GM12873 (cell line): ENCODE data around the gene LIPT2.

ENCODE experiments used
- TF ChIP-seq, protein P1 (sequence below): IDR thresholded peaks from 2 replicates; pipeline ENCODE4 v1.5.1; 2012; ENCODE audit warnings: low read depth, mild to moderate bottlenecking, moderate library complexity, low read length, control low read depth; ENCODE audit not compliant: insufficient read depth; ENCODE audit errors: missing control alignments

The LIPT2 gene

DNA sequence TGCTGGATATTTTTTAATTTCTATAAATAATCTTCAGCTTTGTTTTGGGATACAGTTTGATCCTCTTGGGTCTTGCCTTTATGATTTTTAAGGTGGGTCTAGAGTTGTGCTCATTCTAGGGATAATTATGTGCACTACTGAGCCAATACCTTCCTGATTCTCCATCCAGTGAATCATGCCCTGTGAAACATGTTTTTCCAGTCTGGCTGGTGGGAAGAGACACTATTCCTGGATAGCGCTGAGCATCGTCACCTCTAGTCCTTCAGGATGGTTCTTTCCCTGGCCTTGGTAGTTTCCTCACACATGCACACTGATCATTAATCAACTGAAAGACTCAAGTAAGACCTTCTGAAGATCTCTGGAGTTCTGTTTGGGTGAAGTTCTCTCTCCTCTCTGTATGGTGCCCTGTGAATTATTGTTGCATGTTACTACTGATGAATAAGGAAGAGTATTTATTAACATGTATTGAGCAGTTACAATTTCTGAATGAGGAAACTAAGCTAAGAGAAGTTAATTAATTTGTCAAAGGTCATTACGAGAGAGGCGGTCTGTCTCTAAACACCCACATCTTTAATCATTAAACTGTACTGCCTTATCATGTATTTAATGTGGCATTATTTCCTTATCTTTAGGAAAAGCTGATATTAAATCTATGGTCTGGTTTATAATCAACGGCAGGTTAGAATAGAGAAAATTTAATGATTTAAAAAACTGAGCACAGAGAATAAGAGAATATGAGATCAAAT is 39.1 kb upstream of the LIPT2 start:
- TF ChIP-seq, protein P1, sequence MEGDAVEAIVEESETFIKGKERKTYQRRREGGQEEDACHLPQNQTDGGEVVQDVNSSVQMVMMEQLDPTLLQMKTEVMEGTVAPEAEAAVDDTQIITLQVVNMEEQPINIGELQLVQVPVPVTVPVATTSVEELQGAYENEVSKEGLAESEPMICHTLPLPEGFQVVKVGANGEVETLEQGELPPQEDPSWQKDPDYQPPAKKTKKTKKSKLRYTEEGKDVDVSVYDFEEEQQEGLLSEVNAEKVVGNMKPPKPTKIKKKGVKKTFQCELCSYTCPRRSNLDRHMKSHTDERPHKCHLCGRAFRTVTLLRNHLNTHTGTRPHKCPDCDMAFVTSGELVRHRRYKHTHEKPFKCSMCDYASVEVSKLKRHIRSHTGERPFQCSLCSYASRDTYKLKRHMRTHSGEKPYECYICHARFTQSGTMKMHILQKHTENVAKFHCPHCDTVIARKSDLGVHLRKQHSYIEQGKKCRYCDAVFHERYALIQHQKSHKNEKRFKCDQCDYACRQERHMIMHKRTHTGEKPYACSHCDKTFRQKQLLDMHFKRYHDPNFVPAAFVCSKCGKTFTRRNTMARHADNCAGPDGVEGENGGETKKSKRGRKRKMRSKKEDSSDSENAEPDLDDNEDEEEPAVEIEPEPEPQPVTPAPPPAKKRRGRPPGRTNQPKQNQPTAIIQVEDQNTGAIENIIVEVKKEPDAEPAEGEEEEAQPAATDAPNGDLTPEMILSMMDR: no peak

DNA sequence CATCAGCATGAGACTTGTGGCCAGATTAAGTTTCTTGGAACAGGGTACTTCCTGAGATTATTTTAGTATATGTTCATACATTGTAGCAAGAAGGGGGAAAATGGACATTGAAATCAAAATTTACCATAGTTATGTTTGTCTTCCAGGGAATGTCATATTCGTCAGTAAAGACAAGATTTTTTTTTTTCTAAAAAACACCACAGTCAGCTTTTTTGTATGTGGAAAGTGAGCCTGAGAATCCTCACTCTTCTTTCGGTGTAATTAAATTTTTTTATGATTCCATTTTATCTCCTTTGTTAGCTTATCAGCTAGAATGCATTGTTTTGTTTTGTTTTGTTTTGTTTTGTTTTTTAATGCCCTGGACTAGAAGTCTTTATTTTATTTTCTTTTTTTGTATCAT is 31.5 kb upstream of the LIPT2 start:
- TF ChIP-seq, protein P1: no peak

GRCh38 chr11:74524501-74524900 is 31.0 kb upstream of the LIPT2 start:
- TF ChIP-seq, protein P1: no peak

- TF ChIP-seq, protein P1: no peak
Measured at GRCh38 chr11:74522776-74523175, 29.3 kb upstream of the LIPT2 start.

GRCh38 chr11:74521666-74522252 is 28.2 kb upstream of the LIPT2 start:
- TF ChIP-seq, protein P1: no peak

GRCh38 chr11:74520927-74521665 is 27.6 kb upstream of the LIPT2 start:
- TF ChIP-seq, protein P1: no peak

GRCh38 chr11:74520316-74520715 is 26.8 kb upstream of the LIPT2 start:
- TF ChIP-seq, protein P1: no peak
